ENCODE results near the gene GDPD1. TPM values are rescaled to one million over a fixed set of nuclear protein-coding genes. Genes with fewer than 3 reads are reported as not detected.
"Not testable (repeated sequence)": the region's sequence is repeated elsewhere in the genome, so short reads cannot be mapped to it uniquely, and the experiment has no call there.

GDPD1 gene
- 1 to 10 TPM; 4.5 to 6.2 (median 4.9) TPM for total RNA-seq
- long read RNA-seq, donor 1, partial matches to known transcripts, result 0 of 1 reads
- long read RNA-seq, donor 1, other reads (novel, unspliced or antisense), result 0 of 1 reads
- long read RNA-seq, donor 2, result 0 reads

DNA sequence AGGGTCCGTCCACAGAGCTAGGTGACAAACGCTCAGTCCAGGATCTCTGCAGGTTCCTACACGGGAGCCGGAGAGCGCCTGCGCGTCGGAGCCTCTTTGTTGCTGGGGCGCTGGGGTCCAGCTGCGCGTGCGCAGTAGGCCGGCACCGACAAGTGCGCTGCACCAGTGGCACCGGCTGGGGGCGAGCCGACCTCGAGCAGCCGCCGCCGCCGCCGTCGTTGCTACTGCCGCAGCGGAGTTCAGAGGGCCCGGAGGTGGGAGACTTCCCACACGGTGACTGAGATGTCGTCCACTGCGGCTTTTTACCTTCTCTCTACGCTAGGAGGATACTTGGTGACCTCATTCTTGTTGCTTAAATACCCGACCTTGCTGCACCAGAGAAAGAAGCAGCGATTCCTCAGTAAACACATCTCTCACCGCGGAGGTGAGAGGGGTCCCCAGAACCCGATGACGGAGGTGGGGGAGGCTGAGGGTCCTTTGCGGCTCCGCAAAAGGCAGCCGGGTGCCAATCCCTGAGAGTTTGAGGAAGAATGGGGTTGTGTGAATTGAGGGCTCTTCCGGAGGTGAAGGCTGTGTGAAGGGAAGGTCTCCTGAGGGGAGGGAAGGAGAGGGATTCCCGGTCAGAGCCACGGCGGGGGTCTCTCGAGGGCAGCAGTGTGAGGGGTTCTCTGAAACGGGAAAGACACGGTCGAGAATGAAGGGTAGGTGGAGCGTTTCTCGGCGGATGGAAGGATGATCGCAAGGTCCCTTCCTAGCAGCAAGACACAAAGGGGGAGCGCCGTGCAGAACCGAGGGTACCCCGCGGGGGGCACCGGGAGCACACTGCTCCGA lies at the start of gene GDPD1:
Gene GDPD1, plus strand, starts transcription at position 184 of the 831 bp plus-strand sequence. Its CDS starts 99 bp downstream, at position 283.
- intact Hi-C loops (cut with DNase I, micrococcal nuclease), result loop anchor here in 1 of 2 donors (5.0 kb wide), 1 partner anchor 77 kb away; no protein-coding TSS in a partner anchor
- peak; percentile 99 for ATAC-seq

DNA sequence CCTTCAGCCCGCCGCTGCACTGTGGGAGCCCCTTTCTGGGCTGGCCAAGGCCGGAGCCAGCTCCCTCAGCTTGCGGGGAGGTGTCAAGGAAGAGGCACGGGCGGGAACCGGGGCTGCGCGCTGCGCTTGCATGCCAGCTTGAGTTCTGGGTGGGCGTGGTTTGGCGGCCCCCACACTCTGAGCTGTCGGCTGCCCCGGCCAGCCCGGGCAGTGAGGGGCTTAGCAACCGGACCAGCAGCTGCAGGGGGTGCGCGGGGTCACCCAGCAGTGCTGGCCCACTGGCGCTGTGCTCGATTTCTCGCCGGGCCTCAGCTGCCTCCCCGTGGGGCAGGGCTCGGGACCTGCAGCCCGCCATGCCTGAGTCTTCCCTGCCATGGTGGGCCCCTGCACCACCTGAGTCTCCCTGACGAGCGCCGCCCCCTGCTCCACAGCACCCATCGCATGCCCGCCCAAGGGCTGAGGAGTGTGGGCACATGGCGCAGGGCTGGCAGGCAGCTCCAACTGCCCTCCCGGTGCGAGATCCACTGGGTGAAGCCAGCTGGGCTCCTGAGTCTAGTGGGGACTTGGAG lies 47.8 kb upstream of the GDPD1 start:
- TF ChIP-seq, protein P1, sequence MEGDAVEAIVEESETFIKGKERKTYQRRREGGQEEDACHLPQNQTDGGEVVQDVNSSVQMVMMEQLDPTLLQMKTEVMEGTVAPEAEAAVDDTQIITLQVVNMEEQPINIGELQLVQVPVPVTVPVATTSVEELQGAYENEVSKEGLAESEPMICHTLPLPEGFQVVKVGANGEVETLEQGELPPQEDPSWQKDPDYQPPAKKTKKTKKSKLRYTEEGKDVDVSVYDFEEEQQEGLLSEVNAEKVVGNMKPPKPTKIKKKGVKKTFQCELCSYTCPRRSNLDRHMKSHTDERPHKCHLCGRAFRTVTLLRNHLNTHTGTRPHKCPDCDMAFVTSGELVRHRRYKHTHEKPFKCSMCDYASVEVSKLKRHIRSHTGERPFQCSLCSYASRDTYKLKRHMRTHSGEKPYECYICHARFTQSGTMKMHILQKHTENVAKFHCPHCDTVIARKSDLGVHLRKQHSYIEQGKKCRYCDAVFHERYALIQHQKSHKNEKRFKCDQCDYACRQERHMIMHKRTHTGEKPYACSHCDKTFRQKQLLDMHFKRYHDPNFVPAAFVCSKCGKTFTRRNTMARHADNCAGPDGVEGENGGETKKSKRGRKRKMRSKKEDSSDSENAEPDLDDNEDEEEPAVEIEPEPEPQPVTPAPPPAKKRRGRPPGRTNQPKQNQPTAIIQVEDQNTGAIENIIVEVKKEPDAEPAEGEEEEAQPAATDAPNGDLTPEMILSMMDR (IDR thresholded peaks at IDR 0.05), result no peak
- ATAC-seq (no peak), DNase-seq (no peak)
- H3K4me1 ChIP-seq (ENCODE audit: low read depth), result no peaks in the 10 kb centered on the region
- H3K9me3 ChIP-seq, result no peaks in the 10 kb centered on the region
- intact Hi-C loops (cut with DNase I, micrococcal nuclease), result no loop called here
- no peak overlapping the region for H3K4me3 ChIP-seq
- H3K36me3 ChIP-seq (ENCODE audit: low read depth), result no peaks in the 10 kb centered on the region

More for the DNA sequence above, at the start of gene GDPD1:
- H3K4me3 ChIP-seq, result peak within 1 kb of the TSS; percentile 70
- H3K4me1 ChIP-seq (ENCODE audit: low read depth), result peaks cover 2% of the 10 kb centered on the region
- no peaks in the 10 kb centered on the region for H3K36me3 ChIP-seq (ENCODE audit: low read depth)
- H3K9me3 ChIP-seq, result no peaks in the 10 kb centered on the region
- peak; percentile 97 to 98 (median 98) for DNase-seq
- TF ChIP-seq, protein P1 (IDR thresholded peaks at IDR 0.05), result peak; percentile 83

DNA sequence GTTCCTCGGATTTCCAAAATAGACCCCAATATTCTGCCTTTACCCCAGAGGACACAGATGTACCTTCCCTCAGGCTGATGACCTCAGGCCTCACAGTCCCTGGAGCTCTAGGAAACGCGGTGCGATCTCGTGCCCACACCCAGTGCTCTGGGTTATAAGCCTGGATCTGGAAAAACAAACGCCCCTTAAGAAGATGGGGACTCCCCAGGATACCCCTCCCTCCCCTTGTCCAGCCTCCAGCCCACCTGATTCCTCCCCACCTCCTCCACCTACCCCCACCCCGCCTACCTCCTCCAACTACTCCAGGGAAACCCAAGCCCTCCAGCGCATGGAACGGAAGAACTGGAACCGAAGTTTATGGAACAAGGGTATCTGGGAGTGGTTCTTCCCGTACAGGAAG lies 45.6 kb upstream of the GDPD1 start:
- H3K4me1 ChIP-seq (ENCODE audit: low read depth), result no peaks in the 10 kb centered on the region
- intact Hi-C loops (cut with DNase I, micrococcal nuclease), result no loop called here
- ATAC-seq (no peak), DNase-seq (no peak)
- no peak overlapping the region for H3K4me3 ChIP-seq
- H3K36me3 ChIP-seq (ENCODE audit: low read depth), result no peaks in the 10 kb centered on the region
- H3K9me3 ChIP-seq, result no peaks in the 10 kb centered on the region
- TF ChIP-seq, protein P1 (IDR thresholded peaks at IDR 0.05), result no peak

DNA sequence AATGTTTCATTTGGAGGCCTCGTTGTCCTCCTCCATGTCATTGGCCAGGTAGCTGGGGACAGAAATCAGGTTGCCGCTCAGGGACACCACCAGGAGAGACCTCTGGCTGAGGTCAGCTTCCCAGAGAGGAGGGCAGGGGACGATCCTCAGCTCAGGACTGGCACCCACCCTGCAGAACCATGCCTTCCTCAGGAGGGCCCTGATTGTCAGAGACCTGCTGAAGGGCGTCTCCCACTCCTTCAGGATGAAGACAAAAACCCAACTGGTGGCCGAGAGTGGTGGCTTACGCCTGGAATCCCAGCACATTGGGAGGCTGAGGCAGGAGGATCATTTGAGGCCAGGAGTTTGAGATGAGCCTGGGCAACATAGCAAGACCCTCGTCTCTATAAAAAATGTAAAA lies 45.2 kb upstream of the GDPD1 start:
- intact Hi-C loops (cut with DNase I, micrococcal nuclease), result no loop called here
- no peak for DNase-seq
- TF ChIP-seq, protein P1 (IDR thresholded peaks at IDR 0.05), result no peak
- H3K4me1 ChIP-seq (ENCODE audit: low read depth), result no peaks in the 10 kb centered on the region
- no peaks in the 10 kb centered on the region for H3K9me3 ChIP-seq
- ATAC-seq, result no peak
- no peak overlapping the region for H3K4me3 ChIP-seq
- no peaks in the 10 kb centered on the region for H3K36me3 ChIP-seq (ENCODE audit: low read depth)

DNA sequence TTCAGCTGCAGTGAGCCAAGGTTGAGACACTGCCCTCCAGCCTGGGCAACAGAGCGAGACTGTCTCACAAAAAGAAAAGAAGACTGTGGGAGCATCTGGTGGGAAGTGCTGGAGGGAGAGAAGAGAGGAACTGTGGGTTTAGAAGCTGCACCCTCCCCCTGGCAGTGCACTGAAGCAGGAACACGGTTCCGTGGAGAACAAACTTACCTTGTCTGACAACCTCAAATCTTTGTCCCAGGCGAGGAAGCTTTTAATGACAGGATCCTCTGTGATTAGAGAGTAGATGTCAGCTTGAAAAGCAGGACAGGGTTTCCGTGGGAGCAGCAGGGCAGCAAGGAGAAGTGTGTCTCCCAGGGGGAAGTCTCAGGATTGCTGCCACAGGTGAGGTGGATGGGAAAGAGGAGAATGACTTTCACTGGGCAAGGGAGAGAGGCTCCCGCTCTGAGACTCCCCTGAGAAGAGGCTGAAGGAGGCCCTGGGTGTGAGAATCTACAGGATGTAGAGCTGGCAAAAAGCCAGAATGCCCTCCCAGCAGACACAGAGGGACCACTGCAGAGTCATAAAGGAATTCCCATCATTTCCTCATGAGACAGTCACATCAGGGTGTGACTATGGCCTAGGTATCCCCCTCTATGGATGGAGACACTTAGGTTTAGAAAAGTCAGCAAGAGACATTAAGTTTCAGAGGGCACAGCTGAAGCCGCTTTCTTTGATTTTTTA lies 41.9 kb upstream of the GDPD1 start:
- H3K4me1 ChIP-seq (ENCODE audit: low read depth), result no peaks in the 10 kb centered on the region
- intact Hi-C loops (cut with DNase I, micrococcal nuclease), result no loop called here
- no peaks in the 10 kb centered on the region for H3K9me3 ChIP-seq
- DNase-seq (no peak), ATAC-seq (no peak)
- TF ChIP-seq, protein P1 (IDR thresholded peaks at IDR 0.05), result no peak
- no peaks in the 10 kb centered on the region for H3K36me3 ChIP-seq (ENCODE audit: low read depth)
- no peak overlapping the region for H3K4me3 ChIP-seq

DNA sequence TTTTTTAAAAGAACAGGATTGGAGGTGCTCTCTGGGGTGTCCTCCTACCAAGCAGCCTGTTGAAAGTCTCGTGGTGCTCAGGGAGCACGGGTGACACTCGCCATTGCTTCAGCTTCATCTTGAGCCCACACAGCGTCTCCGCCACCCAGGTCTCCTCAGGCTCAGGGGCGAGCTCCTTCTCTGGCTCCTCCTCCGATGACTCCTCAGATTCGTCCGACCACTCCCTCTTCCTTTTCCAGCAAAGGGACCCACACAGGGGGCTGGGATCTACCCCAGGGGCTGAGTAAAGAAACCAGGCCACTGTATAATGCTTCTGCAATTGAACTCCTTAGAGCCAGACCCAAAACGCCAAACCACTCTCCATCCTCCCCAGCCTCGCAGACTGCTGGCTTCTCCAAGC lies 40.7 kb upstream of the GDPD1 start:
- H3K4me3 ChIP-seq; H3K4me1 ChIP-seq (ENCODE audit: low read depth); H3K9me3 ChIP-seq; intact Hi-C loops (cut with DNase I, micrococcal nuclease); ATAC-seq; DNase-seq; H3K36me3 ChIP-seq (ENCODE audit: low read depth): not testable (repeated sequence)
